HG03196 (cell line): Measurements from ENCODE around the gene PAM.
"Not testable (repeated sequence)": the region's sequence is repeated elsewhere in the genome, so short reads cannot be mapped to it uniquely, and the experiment has no call there.

Experiments
- ATAC-seq: cut with Tn5 transposase; IDR thresholded peaks from one replicate; pipeline ENCODE4 v1.9.1; 2021; ENCODE audit not compliant: unreplicated experiment

PAM gene

DNA sequence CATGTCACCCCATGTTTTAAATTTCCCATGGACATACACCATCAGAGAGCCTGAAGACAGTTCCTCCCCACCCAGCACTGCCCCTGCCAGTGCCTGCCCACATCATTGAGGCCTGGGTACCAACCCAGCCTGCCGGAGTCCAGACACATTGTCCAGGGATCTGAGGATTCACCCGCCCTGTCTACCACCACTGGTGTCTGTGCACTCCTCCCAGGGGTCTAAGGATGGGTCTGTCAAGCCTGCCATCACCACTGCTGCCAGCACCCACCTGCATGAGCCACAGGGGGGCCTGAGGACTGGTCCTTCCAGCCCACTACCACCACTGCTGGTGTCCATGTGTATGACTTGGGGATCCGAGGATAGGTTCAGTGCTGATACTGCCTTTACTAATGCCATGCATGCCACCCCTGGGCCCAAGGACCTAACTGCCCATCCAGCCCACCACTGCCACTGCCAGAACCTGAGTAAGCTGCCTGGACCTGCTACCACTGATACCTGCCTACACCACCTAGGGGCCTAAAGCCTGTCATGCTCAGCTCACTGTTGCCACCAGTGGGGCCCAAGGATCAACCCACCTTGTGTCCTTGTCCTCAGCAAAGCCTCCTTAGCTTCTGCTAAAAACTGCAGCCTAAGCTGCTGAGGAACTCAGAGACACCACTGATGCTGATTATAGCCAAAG is 227.0 kb downstream of the PAM start:
- ATAC-seq, result no peak

DNA sequence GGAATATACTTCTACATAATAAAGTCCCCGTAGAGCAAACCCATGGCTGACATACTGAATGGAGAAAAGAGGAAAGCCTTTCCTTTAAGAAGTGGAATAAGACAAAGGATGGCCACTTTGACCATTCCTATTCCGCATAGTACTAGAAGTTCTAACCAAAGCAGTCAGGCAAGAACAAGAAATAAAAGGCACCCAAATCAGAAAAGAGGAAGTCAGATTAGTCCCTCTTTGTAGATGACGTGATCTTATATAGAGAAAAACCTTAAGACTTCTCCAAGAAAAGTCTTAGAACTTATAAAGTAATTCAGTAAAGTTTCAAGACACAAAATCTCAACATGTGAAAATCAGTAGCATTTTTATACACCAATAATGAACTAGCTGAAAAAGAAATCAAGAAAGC is 231.0 kb downstream of the PAM start:
- ATAC-seq, result no peak

DNA sequence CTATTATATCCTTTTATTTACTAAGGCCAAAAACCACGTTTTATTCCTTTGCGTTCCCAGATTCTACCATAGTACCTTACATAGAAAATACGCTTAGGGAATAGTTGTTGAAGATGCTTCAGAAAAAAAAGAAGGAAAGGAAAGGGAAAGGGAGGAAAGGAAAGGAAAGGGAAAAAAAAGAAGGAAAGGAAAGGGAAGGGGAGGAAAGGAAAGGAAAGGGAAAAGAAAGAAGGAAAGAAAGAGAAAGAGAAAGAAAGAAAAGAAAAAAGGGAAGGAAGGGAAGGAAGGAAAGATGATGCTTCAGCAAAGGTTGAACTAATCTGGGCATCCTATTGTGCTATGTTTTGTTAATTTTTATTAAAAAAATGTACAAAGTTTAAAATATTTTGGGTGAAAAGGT is 233.4 kb downstream of the PAM start:
- no peak for ATAC-seq

DNA sequence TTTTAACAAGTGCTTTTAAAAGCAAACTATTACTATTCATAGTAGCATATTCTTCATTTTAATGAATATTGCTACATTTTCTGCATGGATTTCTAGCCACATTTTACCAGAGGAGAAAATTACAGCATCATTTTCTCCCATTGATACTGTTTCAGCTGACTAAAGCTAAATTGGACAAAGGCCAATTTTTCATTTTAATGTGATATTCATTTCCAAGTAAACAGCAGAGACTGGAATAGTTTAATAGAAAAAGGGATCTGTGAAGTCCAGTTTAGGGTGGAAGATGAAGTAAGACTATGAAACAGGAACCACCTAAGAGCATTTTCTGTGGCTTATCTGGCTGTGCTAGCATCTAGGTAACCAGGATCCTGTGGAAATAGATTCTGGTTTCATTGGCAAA is 236.7 kb downstream of the PAM start:
- ATAC-seq, result no peak

DNA sequence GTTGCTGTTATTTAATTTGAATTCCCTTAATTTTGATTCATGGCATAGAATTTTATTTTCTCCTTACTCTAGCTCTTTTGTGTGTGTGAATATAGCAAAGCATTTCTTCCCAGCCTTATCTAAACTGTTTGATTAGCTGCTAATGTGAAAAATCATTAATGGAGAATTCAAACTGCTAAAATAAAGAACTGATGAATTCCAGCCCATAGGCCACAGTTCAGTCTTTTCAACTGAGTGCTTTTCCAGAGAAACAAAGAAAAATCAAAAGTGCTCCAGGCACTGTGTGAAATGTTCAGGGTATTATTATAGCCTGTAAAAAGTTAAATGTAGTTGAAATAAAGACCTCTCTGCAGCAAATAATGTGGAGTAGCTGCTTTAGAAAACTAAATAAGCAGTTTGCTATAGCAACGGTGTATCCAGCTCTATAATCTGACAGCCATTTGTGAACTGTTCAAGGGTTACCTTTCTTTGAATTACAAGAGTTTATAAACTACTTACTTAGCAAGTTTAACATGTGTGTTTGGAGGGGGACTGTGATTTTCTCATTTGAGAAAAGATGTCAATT is 241.0 kb downstream of the PAM start:
- no peak for ATAC-seq

DNA sequence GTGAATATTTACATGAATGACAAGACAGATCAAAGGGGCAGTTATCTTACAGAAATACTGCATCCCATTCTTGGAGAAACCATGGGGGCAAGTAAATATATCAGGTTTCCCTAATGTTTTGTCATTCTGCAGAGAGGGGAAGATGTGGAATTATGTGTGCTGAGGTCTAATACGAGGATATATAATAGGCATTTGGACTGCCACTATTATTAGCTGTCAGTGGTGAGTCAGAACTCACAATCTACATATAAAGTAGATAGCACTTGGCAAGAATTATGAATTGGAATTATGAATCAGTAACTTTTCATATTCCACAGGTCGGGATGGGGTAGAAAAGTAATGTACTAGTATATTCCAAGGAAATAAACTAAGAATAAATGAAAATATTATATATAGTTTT is 243.1 kb downstream of the PAM start:
- ATAC-seq, result no peak

DNA sequence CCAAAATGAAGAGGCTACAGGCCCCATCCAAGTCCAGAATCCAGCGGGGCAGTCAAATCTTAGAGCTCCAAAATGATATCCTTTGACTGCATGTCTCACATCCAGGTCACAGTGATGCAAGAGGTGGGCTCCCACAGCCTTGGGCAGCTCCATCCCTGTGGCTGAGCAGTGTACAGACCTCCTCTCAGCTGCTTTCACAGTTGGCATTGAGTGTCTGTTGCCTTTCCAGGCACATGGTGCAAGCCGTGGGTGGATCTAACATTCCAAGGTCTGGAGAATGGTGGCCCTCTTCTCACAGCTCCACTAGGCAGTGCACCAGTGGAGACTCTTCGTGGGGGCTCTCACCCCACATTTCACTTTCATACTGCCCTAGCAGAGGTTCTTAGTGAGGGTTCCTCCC is 244.1 kb downstream of the PAM start:
- no peak for ATAC-seq

DNA sequence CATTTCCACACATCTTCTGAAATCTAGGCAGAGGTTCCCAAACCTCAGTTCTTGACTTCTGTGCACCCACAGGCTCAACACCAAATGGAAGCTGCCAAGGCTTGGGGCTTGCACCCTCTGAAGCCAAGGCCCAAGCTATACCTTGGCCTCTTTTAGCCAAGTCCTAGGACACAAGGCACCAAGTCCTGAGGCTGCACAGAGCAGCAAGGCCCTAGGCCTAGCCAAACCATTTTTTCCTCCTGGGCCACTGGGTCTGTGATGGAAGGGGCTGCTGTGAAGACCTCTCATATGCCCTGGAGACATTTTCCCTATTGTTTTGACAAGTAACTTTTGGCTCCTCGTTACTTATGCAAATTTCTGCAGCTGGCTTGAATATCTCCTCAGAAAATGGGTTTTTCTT is 244.5 kb downstream of the PAM start:
- ATAC-seq, result not testable (repeated sequence)

DNA sequence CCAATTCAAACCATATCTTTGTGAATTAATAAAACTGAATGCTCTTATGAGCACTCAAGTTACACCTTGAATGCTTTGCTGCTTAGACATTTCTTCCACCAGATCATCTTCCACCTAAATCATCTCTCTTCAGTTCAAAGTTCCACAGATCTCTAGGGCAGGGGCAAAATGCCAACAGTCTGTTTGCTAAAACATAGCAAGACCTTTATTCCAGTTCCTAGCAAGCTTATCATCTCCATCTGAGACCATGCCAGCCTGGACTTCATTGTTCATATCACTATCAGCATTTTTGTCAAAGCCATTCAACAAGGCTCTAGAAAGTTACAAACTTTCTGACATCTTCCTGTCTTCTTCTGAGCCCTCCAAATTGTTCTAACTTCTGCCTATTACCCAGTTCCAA is 245.0 kb downstream of the PAM start:
- ATAC-seq, result no peak

DNA sequence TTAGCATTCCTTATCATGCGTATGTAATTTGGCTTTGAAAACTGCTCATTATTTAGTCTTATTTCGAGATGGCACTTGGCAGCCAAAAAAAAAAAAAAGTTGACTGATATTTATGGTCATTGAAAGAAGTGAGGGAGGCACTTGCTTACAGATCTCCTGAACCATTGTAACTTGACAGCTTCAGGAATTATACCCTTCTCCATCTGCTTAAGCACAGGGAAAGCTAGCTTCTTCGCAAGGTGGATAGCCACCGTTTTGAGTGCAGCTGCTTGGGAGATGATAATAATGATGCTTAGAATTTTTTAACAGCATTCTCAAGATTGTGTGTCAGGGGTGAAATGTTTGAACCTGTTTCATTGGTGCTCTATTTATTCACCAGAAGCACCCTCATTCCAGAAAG is 248.8 kb downstream of the PAM start:
- no peak for ATAC-seq

DNA sequence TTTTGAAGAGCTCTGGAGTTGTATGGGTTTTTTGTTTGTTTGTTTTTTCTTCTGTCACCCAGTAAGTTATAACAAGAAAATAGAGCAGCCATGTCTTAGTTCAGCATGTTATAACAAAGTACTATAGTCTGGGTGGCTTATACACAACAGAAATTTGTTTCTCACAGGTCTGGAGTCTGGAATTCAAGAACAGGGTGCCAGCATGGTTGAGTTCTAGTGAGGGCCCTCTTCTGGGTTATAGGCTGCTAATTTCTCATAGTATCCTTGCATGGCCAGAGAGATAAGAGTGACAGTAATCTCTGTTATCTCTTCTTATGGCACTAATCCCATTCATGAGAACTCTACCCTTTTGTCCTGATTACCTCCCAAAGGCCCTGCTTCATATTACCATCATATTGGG is 250.2 kb downstream of the PAM start:
- no peak for ATAC-seq

DNA sequence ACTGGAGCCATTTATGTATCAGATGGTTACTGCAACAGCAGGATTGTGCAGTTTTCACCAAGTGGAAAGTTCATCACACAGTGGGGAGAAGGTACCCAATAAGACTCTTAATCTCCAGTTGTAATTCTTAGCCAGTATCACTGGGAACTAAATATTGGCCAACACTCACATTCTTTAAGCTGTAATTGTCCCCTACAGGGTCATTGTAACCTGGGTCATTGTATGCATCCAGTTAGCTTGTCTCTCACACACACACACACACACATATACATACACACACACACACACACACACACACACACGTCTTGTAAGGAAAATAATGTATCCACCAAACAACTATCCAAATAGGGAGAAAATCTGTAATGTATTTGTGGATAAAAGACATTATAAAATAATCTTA is 251.8 kb downstream of the PAM start:
- no peak for ATAC-seq

DNA sequence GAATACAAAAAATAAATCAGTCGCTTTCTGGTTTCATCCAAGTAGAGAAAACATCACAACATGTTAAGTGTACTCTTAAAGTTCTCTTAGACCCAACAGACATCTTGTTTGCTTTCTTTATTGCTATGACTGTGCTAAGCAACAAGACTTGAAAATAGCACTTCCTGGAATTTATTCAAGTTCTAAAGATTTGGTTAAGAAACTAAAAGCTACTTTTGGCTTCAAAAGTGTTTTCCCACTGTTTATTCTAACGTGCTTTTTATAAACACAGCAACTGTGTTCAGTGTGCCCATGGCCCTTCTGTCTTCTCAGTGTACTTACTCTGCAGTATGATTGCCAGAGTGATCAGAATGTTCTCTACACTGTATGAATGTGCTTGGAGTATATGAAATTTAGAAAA is 255.1 kb downstream of the PAM start:
- ATAC-seq, result no peak

DNA sequence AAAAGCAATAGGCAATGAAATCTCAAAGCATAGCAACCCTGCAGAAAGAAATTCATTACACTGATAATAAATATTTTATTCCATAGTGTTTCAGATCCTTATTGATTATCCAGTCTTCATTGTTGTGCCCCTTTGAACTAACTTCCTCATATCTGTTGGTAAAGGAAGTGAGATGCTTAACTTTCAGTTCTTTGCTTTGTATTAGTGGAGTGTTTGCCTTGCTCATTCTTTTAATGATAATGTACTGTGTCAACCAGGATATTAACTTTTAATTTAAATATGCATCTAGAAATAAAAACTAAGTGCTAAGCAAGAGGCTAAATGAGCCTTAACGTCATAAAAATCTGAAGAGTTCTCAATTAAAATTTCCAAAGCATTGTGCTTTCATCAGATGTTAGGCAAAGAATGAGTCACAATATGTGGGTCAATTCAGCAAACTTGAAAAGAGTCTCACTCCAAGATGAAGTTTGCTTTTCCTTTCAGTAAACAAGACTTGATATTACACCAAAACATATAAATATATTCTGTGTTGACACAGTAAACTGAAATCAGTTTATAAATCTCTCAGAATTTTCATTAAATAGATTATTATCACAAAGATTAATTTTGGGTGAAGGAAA is 258.9 kb downstream of the PAM start:
- no peak for ATAC-seq

DNA sequence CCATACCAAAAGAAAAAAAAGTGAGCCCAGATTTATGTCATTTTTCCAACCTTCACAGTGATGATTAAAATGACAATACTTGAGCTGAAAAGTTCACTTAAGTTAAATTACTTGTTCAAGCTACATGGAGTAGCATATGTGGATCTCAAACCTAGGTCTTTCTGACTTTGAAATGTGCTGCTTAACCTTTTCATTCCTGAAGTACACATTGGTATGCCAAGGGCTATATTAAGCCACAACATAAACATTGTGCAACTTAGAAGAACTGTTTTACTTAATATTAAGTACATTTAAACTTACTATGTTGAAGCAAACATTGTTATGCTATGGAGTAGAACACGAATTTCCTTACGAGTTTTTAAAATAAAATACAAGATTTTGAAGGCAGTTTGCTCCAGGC is 259.9 kb downstream of the PAM start:
- no peak for ATAC-seq

DNA sequence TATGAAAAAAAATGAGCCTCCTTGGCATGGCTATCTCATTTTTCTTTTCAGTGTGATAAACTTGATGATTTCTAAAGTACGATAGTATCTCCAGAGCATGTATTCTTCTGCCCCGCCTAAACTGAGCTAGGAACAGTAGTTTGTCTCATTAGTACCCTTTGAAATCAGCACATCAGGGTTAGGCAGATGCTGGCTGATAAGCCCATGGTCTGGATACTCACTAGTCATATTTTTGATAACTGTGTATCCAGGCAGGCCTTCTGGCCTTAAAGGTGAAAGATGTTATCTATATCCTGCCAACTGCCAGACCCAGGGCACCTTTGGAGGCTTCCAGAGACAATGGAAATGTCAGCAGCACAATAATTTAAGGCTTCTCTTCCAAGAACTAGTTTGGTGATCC is 261.1 kb downstream of the PAM start:
- ATAC-seq, result no peak

DNA sequence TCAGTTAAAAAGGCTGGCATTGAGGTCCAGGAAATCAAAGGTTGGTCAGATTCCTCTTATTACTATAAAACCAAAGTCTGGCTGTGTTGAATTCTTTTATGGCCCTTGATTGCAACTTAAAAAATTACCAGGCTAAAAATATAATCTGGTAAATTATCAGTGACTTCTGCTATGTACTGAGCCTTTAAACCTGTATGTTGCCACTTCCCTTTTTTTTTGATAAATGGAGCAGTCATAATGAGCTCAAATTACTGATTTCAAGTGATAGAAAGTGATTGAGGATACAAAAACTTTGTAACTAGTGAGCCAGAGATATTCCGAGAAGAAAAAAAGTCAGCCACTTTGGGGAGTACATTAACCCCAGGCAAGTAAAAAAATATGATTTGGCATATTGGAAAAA is 264.7 kb downstream of the PAM start:
- ATAC-seq, result no peak

DNA sequence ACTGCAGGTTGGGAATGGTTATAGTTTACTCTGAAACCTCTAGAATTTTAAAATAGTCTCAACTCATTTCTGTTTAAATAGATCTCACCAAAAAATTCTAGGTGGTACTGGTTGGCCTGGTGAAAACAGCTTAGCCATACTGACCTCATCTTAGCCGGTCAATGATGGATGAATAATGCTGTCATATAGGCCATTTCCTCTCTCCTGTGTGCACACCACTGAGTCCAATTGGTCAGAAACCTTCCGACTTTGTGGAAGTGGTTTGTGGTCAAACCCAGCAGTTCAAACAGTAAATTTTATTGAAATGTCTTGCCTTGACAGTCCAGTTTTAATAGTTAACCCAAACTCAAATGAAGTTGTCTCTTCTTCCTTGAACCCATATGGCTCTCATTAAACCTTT is 266.2 kb downstream of the PAM start:
- ATAC-seq, result peak; percentile 95

DNA sequence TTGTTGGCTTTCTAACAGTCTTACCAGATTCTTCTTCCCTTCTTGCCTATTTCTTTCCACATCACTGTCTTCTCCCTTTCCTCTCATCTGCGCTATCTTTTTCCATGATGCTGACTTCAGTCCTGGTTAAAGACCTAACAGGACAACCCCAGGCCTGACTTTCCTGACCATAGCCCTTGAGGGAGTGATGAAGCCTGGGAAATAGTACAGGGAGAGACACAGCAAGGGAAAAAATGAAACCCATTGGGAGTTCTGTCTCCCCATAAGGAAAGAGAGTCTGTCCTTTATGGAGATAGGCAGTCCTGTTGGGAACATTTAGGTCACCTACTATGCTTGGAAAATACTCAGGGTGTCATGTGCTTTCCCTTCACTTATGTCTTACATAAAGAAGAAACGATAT is 272.2 kb downstream of the PAM start:
- ATAC-seq, result no peak

DNA sequence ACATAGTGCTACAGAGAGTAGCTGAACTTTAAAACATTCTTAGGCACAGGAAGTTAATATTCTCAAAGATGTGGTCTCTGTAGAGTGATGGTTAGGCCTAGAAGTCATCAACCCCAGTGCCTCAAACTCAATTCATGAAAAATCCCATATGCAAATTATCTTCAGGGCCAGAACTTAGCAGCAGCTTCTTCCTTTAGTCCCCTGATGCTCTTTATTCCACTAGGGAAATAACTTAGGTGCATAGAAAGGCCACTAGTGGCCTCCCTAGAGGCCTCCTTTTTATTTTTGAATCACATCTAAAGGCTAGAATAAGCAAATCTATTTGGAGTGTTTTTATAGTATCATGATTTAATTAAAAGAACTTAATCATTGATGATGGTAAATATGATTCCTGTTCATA is 276.5 kb downstream of the PAM start:
- ATAC-seq, result no peak

DNA sequence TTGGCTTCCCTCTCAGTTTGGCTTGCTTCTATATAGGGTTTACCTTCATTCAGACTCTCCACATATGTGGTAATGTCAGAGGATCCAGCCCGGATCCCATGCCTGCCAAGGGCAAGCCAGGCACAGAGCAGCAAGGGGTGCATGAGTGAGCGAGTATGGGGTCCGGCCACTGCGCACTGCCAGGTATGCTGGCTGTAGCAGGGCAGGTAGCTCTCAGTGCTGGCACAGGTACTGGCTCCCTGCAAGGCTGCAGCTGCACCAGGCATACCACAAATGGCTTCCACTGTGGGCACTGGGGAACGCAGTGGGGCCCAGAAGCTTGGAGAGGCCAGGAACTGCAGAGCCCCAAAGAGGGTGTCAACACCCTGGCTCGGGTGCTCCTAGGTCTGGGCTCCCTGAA is 278.6 kb downstream of the PAM start:
- ATAC-seq, result no peak

DNA sequence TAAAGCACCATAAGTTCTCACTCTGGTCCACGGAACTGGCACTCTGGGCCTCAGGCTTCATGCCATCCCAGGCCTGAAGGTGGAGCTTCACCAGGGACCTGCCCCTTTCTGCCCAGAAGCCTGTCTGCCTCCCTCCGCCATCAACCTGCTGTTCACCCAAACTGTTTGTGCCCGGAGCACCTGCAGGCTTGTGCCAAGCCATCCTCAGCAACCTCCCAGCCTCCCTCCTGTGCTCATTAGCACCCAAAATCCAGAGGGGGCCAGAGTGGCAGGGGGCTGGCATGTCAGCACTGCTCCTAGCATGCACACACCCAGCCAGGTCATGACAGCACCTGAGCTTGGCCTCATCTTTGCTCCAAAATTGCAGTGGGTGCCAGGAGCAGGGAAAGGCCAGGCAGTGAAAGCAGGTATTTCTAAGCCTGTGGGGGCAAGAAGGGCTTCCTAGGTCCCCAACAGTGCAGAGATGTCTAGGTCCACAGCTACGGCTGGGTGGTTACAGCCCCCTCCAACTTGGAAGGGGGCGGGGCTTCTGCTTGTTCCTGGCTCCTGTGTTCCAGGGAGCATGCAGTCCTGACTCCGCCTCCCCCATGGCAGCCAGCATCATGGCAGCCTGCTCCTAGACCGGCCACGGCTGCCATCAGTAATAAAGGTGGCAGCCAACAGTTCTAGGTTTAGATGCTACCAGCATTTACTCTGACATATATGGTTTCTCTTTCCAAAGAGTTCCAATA is 279.7 kb downstream of the PAM start:
- no peak for ATAC-seq
